ENCODE measurements around the gene RGS6. TPM values are rescaled to one million over a fixed set of nuclear protein-coding genes. Genes with fewer than 3 reads are reported as not detected.
"Not testable (repeated sequence)": the region's sequence is repeated elsewhere in the genome, so short reads cannot be mapped to it uniquely, and the experiment has no call there.

Gene RGS6
- total RNA-seq, result under 1 TPM in 1 of 2 donors, not detected in 1; 0.08 TPM

- H3K27ac Mint-ChIP-seq, result no peak within 1 kb of the TSS
- H3K4me1 Mint-ChIP-seq (ENCODE audit: low read depth in 2 of 2), result no peaks in the 10 kb centered on the region
- no peak for DNase-seq (ENCODE audit: low spot score)
Measured at GRCh38 chr14:71932229-71932981, at the start of gene RGS6. TSS of gene RGS6 (plus strand) at chr14:71932429.

GRCh38 chr14:71883094-71883493 lies 49.1 kb upstream of the RGS6 start:
- Mint-ChIP-seq H3K4me3 (no peak overlapping the region), H3K36me3 (peaks cover 6% of the 10 kb centered on the region), H3K27ac (no peak overlapping the region), H3K9me3 (peaks cover 3% of the 10 kb centered on the region), H3K27me3 (peaks cover 11 to 40% of the 10 kb centered on the region in 2 donors), H3K4me1 (ENCODE audit: low read depth in 2 of 2) (no peaks in the 10 kb centered on the region)
- DNase-seq (ENCODE audit: low spot score) (no peak), ATAC-seq (no peak)

More at GRCh38 chr14:71932229-71932981, at the start of gene RGS6:
- peaks cover 48 to 70% of the 10 kb centered on the region in 2 donors for H3K27me3 Mint-ChIP-seq
- H3K9me3 Mint-ChIP-seq, result no peaks in the 10 kb centered on the region
- H3K36me3 Mint-ChIP-seq, result no peaks in the 10 kb centered on the region
- peak within 1 kb of the TSS; percentile 50 for H3K4me3 Mint-ChIP-seq
- ATAC-seq, result peak; percentile 40 to 59

GRCh38 chr14:71885301-71885700 lies 46.9 kb upstream of the RGS6 start:
- ATAC-seq (no peak), DNase-seq (ENCODE audit: low spot score) (no peak)
- Mint-ChIP-seq H3K27ac (no peak overlapping the region), H3K36me3 (peaks cover 13% of the 10 kb centered on the region), H3K27me3 (peaks cover 12 to 52% of the 10 kb centered on the region in 2 donors), H3K4me1 (ENCODE audit: low read depth in 2 of 2) (no peaks in the 10 kb centered on the region), H3K4me3 (no peak overlapping the region), H3K9me3 (peaks cover 3% of the 10 kb centered on the region)

GRCh38 chr14:71887802-71888201 lies 44.4 kb upstream of the RGS6 start:
- not testable (repeated sequence) for H3K4me1 Mint-ChIP-seq (ENCODE audit: low read depth in 2 of 2); ATAC-seq; H3K9me3 Mint-ChIP-seq; DNase-seq (ENCODE audit: low spot score); H3K27ac Mint-ChIP-seq; H3K4me3 Mint-ChIP-seq
- H3K27me3 Mint-ChIP-seq, result peaks cover 11 to 48% of the 10 kb centered on the region in 2 donors
- peaks cover 13% of the 10 kb centered on the region for H3K36me3 Mint-ChIP-seq

- peaks cover 3% of the 10 kb centered on the region for H3K9me3 Mint-ChIP-seq
- H3K4me1 Mint-ChIP-seq (ENCODE audit: low read depth in 2 of 2), result no peaks in the 10 kb centered on the region
- no peak for ATAC-seq
- no peak overlapping the region for H3K4me3 Mint-ChIP-seq
- peaks cover 14 to 37% of the 10 kb centered on the region in 2 donors for H3K27me3 Mint-ChIP-seq
- peaks cover 13% of the 10 kb centered on the region for H3K36me3 Mint-ChIP-seq
- DNase-seq (ENCODE audit: low spot score), result no peak
- no peak overlapping the region for H3K27ac Mint-ChIP-seq
Measured at GRCh38 chr14:71890541-71890940, 41.7 kb upstream of the RGS6 start.

- ATAC-seq, result no peak
- Mint-ChIP-seq H3K27me3 (peaks cover 14 to 37% of the 10 kb centered on the region in 2 donors), H3K4me3 (no peak overlapping the region), H3K36me3 (peaks cover 13% of the 10 kb centered on the region), H3K4me1 (ENCODE audit: low read depth in 2 of 2) (no peaks in the 10 kb centered on the region), H3K9me3 (peaks cover 3% of the 10 kb centered on the region), H3K27ac (no peak overlapping the region)
- DNase-seq (ENCODE audit: low spot score), result no peak
Measured at GRCh38 chr14:71891185-71891584, 41.0 kb upstream of the RGS6 start.

GRCh38 chr14:71891970-71892369 lies 40.3 kb upstream of the RGS6 start:
- H3K9me3 Mint-ChIP-seq, result peaks cover 3% of the 10 kb centered on the region
- ATAC-seq (no peak), DNase-seq (ENCODE audit: low spot score) (no peak)
- peaks cover 13% of the 10 kb centered on the region for H3K36me3 Mint-ChIP-seq
- H3K4me3 Mint-ChIP-seq, result no peak overlapping the region
- H3K27me3 Mint-ChIP-seq, result peaks cover 16 to 37% of the 10 kb centered on the region in 2 donors
- H3K4me1 Mint-ChIP-seq (ENCODE audit: low read depth in 2 of 2), result no peaks in the 10 kb centered on the region
- no peak overlapping the region for H3K27ac Mint-ChIP-seq

- Mint-ChIP-seq H3K27ac (no peak overlapping the region), H3K27me3 (peaks cover 27 to 50% of the 10 kb centered on the region in 2 donors), H3K4me3 (no peak overlapping the region), H3K9me3 (no peaks in the 10 kb centered on the region), H3K36me3 (no peaks in the 10 kb centered on the region), H3K4me1 (ENCODE audit: low read depth in 2 of 2) (no peaks in the 10 kb centered on the region)
- DNase-seq (ENCODE audit: low spot score) (no peak), ATAC-seq (no peak)
Measured at GRCh38 chr14:71905031-71905430, 27.2 kb upstream of the RGS6 start.

GRCh38 chr14:71905860-71906259 lies 26.4 kb upstream of the RGS6 start:
- Mint-ChIP-seq H3K4me3 (no peak overlapping the region), H3K27ac (no peak overlapping the region), H3K4me1 (ENCODE audit: low read depth in 2 of 2) (no peaks in the 10 kb centered on the region), H3K36me3 (no peaks in the 10 kb centered on the region), H3K9me3 (no peaks in the 10 kb centered on the region), H3K27me3 (peaks cover 32 to 57% of the 10 kb centered on the region in 2 donors)
- no peak for DNase-seq (ENCODE audit: low spot score)
- no peak for ATAC-seq

GRCh38 chr14:71907793-71908515 lies 24.3 kb upstream of the RGS6 start:
- peaks cover 32 to 74% of the 10 kb centered on the region in 2 donors for H3K27me3 Mint-ChIP-seq
- H3K4me1 Mint-ChIP-seq (ENCODE audit: low read depth in 2 of 2), result no peaks in the 10 kb centered on the region
- no peaks in the 10 kb centered on the region for H3K9me3 Mint-ChIP-seq
- DNase-seq (ENCODE audit: low spot score) (no peak), ATAC-seq (no peak)
- no peak overlapping the region for H3K27ac Mint-ChIP-seq
- no peaks in the 10 kb centered on the region for H3K36me3 Mint-ChIP-seq
- no peak overlapping the region for H3K4me3 Mint-ChIP-seq

- H3K9me3 Mint-ChIP-seq, result no peaks in the 10 kb centered on the region
- DNase-seq (ENCODE audit: low spot score) (no peak), ATAC-seq (no peak)
- no peak overlapping the region for H3K27ac Mint-ChIP-seq
- no peaks in the 10 kb centered on the region for H3K36me3 Mint-ChIP-seq
- no peaks in the 10 kb centered on the region for H3K4me1 Mint-ChIP-seq (ENCODE audit: low read depth in 2 of 2)
- peaks cover 26 to 68% of the 10 kb centered on the region in 2 donors for H3K27me3 Mint-ChIP-seq
- H3K4me3 Mint-ChIP-seq, result no peak overlapping the region
Measured at GRCh38 chr14:71911669-71912068, 20.6 kb upstream of the RGS6 start.

GRCh38 chr14:71913342-71913741 lies 18.9 kb upstream of the RGS6 start:
- H3K27ac Mint-ChIP-seq, result no peak overlapping the region
- DNase-seq (ENCODE audit: low spot score) (no peak), ATAC-seq (no peak)
- no peaks in the 10 kb centered on the region for H3K9me3 Mint-ChIP-seq
- H3K4me3 Mint-ChIP-seq, result no peak overlapping the region
- peaks cover 18 to 54% of the 10 kb centered on the region in 2 donors for H3K27me3 Mint-ChIP-seq
- H3K36me3 Mint-ChIP-seq, result no peaks in the 10 kb centered on the region
- H3K4me1 Mint-ChIP-seq (ENCODE audit: low read depth in 2 of 2), result no peaks in the 10 kb centered on the region

GRCh38 chr14:71918955-71919354 lies 13.3 kb upstream of the RGS6 start:
- no peak overlapping the region for H3K4me3 Mint-ChIP-seq
- ATAC-seq (no peak), DNase-seq (ENCODE audit: low spot score) (no peak)
- H3K27me3 Mint-ChIP-seq, result peaks cover 18 to 49% of the 10 kb centered on the region in 2 donors
- H3K36me3 Mint-ChIP-seq, result no peaks in the 10 kb centered on the region
- H3K9me3 Mint-ChIP-seq, result no peaks in the 10 kb centered on the region
- no peak overlapping the region for H3K27ac Mint-ChIP-seq
- H3K4me1 Mint-ChIP-seq (ENCODE audit: low read depth in 2 of 2), result no peaks in the 10 kb centered on the region

GRCh38 chr14:71923513-71923912 lies 8.7 kb upstream of the RGS6 start:
- no peaks in the 10 kb centered on the region for H3K9me3 Mint-ChIP-seq
- no peak overlapping the region for H3K4me3 Mint-ChIP-seq
- ATAC-seq, result no peak
- H3K36me3 Mint-ChIP-seq, result no peaks in the 10 kb centered on the region
- no peak for DNase-seq (ENCODE audit: low spot score)
- no peak overlapping the region for H3K27ac Mint-ChIP-seq
- H3K4me1 Mint-ChIP-seq (ENCODE audit: low read depth in 2 of 2), result no peaks in the 10 kb centered on the region
- peaks cover 25 to 45% of the 10 kb centered on the region in 2 donors for H3K27me3 Mint-ChIP-seq

Data from natural killer cell treated with Interleukin-12 subunit alpha and Interleukin-12 subunit beta and Interleukin-15 and Interleukin-18, amount 100 ng/mL, for 72 hours (primary cell).